Liver (tissue), 3 donors: ENCODE data around the gene NOTCH1.
A peak's percentile ranks its signal among the peaks of the same experiment; 100 is the strongest.

ENCODE experiments used
- CTCF ChIP-seq: fragments of 150-350 bp; IDR thresholded peaks from 2 replicates; pipeline ENCODE4 v1.5.1; 2017; ENCODE audit warnings: improper control_type of control experiment, low read depth, low read length; ENCODE audit not compliant: missing input control
- EGR1 ChIP-seq, 2 donors: IDR thresholded peaks; 2 replicates each; pipeline ENCODE4 v1.6.1; 2016 to 2018; ENCODE audit warnings: antibody characterized with exemption in 2 of 2, low read depth in 2 of 2
- RAD21 ChIP-seq, 2 donors: IDR thresholded peaks; 2 replicates each; pipeline ENCODE4 v1.6.1; 2016; ENCODE audit warnings: antibody characterized with exemption in 2 of 2, mild to moderate bottlenecking in 2 of 2
- YY1 ChIP-seq: IDR thresholded peaks from 2 replicates; pipeline ENCODE4 v1.6.1; 2016; ENCODE audit warnings: antibody characterized with exemption, mild to moderate bottlenecking
- TF ChIP-seq, protein P1 (sequence below): IDR thresholded peaks from 2 replicates; pipeline ENCODE4 v1.6.1; 2016; ENCODE audit warnings: antibody characterized with exemption
- TF ChIP-seq, protein P2 (sequence below): IDR thresholded peaks from 2 replicates; pipeline ENCODE4 v1.6.1; 2016; ENCODE audit warnings: antibody characterized with exemption
- TF ChIP-seq, protein P3 (sequence below): IDR thresholded peaks from 2 replicates; pipeline ENCODE4 v1.6.1; 2016; ENCODE audit warnings: antibody characterized with exemption
- donor health status: healthy.
- donor health status: healthy.

DNA sequence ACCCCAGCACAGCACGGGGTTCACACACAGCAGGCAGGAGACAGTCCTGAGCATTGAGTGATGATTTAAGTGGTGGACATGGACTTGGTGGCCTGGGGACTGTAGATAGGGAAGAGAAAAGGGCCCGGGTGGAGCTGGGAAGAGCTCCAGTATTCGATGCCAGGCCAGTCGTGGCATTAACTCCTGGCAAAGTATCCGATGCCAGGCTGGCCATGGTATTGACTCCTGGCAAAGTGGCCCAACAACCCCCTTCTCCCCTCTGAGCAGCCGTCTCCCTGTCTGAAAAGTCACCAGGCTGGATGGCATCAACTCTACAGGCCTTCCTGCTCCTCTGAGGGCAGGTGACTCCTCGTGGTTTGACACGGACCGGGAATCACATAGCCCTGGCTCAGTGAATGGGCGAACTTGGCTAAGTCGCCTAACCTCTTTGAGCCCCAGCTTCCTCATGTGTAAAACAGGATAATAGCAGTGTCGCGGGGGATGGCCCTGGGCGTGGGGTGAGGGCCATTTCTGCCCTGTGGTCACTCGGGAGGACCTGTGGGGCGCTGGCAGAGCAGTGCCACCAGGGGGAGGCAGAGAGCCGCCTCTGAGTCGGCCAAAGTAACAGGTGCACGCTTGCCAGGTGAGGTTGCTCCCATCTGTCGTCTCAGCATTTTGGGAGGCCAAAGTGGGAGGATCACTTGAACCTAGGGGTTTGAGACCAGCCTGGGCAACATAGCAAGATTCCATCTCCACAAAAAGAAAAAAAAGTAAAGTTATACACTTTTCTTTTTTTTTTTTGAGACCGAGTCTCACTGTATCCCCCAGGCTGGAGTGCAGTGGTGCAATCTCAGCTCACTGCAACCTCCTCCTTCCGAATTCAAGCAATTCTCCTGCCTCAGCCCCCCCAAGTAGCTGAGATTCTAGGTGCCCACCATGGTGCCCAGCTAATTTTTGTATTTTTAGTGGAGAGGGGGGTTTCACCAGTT is 57.3 kb downstream of the NOTCH1 start:
- TF ChIP-seq YY1: no peak
- TF ChIP-seq, protein P1, sequence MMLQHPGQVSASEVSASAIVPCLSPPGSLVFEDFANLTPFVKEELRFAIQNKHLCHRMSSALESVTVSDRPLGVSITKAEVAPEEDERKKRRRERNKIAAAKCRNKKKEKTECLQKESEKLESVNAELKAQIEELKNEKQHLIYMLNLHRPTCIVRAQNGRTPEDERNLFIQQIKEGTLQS: no peak
- TF ChIP-seq CTCF: peak; percentile 96
- TF ChIP-seq EGR1 (IDR thresholded peaks at IDR 0.05; ENCODE audit: low read depth in 2 of 2): no peak
- TF ChIP-seq, protein P2, sequence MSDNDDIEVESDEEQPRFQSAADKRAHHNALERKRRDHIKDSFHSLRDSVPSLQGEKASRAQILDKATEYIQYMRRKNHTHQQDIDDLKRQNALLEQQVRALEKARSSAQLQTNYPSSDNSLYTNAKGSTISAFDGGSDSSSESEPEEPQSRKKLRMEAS: no peak
- TF ChIP-seq RAD21 (IDR thresholded peaks at IDR 0.05): peak; percentile 96 to 98
- TF ChIP-seq, protein P3, sequence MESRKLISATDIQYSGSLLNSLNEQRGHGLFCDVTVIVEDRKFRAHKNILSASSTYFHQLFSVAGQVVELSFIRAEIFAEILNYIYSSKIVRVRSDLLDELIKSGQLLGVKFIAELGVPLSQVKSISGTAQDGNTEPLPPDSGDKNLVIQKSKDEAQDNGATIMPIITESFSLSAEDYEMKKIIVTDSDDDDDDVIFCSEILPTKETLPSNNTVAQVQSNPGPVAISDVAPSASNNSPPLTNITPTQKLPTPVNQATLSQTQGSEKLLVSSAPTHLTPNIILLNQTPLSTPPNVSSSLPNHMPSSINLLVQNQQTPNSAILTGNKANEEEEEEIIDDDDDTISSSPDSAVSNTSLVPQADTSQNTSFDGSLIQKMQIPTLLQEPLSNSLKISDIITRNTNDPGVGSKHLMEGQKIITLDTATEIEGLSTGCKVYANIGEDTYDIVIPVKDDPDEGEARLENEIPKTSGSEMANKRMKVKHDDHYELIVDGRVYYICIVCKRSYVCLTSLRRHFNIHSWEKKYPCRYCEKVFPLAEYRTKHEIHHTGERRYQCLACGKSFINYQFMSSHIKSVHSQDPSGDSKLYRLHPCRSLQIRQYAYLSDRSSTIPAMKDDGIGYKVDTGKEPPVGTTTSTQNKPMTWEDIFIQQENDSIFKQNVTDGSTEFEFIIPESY: no peak
